VCaP (cell line): Measurements from ENCODE around the gene ZBTB2.

ENCODE experiments used
- H3K27ac ChIP-seq: fragments of 450-650 bp; 2 replicates; pipeline ENCODE4 v1.5.1; 2017
- TF ChIP-seq, protein P1 (sequence below): fragments of 450-650 bp; conservative IDR thresholded peaks from 2 replicates; pipeline ENCODE4 v1.5.1; 2017; ENCODE audit warnings: mild to moderate bottlenecking, moderate library complexity

ZBTB2 gene

DNA sequence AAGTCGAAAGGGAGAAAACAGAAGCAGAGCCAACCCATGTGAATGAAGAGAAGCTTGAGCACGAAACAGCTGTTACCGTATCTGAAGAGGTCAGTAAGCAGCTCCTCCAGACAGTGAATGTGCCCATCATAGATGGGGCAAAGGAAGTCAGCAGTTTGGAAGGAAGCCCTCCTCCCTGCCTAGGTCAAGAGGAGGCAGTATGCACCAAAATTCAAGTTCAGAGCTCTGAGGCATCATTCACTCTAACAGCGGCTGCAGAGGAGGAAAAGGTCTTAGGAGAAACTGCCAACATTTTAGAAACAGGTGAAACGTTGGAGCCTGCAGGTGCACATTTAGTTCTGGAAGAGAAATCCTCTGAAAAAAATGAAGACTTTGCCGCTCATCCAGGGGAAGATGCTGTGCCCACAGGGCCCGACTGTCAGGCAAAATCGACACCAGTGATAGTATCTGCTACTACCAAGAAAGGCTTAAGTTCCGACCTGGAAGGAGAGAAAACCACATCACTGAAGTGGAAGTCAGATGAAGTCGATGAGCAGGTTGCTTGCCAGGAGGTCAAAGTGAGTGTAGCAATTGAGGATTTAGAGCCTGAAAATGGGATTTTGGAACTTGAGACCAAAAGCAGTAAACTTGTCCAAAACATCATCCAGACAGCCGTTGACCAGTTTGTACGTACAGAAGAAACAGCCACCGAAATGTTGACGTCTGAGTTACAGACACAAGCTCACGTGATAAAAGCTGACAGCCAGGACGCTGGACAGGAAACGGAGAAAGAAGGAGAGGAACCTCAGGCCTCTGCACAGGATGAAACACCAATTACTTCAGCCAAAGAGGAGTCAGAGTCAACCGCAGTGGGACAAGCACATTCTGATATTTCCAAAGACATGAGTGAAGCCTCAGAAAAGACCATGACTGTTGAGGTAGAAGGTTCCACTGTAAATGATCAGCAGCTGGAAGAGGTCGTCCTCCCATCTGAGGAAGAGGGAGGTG lies 38.7 kb downstream of the ZBTB2 start:
- H3K27ac ChIP-seq, result no peak overlapping the region
- TF ChIP-seq, protein P1, sequence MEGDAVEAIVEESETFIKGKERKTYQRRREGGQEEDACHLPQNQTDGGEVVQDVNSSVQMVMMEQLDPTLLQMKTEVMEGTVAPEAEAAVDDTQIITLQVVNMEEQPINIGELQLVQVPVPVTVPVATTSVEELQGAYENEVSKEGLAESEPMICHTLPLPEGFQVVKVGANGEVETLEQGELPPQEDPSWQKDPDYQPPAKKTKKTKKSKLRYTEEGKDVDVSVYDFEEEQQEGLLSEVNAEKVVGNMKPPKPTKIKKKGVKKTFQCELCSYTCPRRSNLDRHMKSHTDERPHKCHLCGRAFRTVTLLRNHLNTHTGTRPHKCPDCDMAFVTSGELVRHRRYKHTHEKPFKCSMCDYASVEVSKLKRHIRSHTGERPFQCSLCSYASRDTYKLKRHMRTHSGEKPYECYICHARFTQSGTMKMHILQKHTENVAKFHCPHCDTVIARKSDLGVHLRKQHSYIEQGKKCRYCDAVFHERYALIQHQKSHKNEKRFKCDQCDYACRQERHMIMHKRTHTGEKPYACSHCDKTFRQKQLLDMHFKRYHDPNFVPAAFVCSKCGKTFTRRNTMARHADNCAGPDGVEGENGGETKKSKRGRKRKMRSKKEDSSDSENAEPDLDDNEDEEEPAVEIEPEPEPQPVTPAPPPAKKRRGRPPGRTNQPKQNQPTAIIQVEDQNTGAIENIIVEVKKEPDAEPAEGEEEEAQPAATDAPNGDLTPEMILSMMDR, result no peak

DNA sequence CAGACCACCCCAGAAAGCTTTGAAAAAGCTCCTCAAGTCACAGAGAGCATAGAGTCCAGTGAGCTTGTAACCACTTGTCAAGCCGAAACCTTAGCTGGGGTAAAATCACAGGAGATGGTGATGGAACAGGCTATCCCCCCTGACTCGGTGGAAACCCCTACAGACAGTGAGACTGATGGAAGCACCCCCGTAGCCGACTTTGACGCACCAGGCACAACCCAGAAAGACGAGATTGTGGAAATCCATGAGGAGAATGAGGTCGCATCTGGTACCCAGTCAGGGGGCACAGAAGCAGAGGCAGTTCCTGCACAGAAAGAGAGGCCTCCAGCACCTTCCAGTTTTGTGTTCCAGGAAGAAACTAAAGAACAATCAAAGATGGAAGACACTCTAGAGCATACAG lies 39.6 kb downstream of the ZBTB2 start:
- TF ChIP-seq, protein P1, result no peak
- H3K27ac ChIP-seq, result no peak overlapping the region

DNA sequence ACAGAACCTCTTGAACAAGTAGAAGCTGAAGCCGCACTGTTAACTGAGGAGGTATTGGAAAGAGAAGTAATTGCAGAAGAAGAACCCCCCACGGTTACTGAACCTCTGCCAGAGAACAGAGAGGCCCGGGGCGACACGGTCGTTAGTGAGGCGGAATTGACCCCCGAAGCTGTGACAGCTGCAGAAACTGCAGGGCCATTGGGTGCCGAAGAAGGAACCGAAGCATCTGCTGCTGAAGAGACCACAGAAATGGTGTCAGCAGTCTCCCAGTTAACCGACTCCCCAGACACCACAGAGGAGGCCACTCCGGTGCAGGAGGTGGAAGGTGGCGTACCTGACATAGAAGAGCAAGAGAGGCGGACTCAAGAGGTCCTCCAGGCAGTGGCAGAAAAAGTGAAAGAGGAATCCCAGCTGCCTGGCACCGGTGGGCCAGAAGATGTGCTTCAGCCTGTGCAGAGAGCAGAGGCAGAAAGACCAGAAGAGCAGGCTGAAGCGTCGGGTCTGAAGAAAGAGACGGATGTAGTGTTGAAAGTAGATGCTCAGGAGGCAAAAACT lies 40.1 kb downstream of the ZBTB2 start:
- H3K27ac ChIP-seq, result no peak overlapping the region
- TF ChIP-seq, protein P1, result no peak

DNA sequence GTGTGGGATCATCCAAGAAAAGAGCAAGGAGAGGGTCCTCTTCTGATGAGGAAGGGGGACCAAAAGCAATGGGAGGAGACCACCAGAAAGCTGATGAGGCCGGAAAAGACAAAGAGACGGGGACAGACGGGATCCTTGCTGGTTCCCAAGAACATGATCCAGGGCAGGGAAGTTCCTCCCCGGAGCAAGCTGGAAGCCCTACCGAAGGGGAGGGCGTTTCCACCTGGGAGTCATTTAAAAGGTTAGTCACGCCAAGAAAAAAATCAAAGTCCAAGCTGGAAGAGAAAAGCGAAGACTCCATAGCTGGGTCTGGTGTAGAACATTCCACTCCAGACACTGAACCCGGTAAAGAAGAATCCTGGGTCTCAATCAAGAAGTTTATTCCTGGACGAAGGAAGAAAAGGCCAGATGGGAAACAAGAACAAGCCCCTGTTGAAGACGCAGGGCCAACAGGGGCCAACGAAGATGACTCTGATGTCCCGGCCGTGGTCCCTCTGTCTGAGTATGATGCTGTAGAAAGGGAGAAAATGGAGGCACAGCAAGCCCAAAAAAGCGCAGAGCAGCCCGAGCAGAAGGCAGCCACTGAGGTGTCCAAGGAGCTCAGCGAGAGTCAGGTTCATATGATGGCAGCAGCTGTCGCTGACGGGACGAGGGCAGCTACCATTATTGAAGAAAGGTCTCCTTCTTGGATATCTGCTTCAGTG lies 40.8 kb downstream of the ZBTB2 start:
- TF ChIP-seq, protein P1, result no peak
- H3K27ac ChIP-seq, result no peak overlapping the region

DNA sequence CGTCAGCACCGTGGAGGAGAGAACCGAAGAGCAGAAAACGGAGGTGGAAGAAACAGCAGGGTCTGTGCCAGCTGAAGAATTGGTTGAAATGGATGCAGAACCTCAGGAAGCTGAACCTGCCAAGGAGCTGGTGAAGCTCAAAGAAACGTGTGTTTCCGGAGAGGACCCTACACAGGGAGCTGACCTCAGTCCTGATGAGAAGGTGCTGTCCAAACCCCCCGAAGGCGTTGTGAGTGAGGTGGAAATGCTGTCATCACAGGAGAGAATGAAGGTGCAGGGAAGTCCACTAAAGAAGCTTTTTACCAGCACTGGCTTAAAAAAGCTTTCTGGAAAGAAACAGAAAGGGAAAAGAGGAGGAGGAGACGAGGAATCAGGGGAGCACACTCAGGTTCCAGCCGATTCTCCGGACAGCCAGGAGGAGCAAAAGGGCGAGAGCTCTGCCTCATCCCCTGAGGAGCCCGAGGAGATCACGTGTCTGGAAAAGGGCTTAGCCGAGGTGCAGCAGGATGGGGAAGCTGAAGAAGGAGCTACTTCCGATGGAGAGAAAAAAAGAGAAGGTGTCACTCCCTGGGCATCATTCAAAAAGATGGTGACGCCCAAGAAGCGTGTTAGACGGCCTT lies 41.6 kb downstream of the ZBTB2 start:
- H3K27ac ChIP-seq, result no peak overlapping the region

DNA sequence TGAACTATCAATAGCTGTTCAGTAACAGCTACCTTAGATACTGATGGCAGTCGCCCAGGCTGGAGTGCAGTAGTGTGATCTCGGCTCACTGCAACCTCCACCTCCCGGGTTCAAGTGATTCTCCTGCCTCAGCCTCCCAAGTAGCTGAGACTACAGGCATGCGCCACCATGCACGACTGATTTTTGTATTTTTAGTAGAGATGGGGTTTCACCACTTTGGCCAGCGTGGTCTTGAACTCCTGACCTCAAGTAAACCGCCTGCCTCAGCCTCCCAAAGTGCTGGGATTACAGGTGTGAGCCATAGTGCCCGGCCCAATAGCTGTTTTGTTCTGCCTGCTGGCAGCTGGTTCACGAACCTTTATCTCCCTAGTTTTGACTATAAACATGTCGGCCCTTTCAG lies 48.6 kb downstream of the ZBTB2 start:
- peak overlapping the region; percentile 51 for H3K27ac ChIP-seq

More for the DNA sequence above, 41.6 kb downstream of the ZBTB2 start:
- TF ChIP-seq, protein P1, result no peak

DNA sequence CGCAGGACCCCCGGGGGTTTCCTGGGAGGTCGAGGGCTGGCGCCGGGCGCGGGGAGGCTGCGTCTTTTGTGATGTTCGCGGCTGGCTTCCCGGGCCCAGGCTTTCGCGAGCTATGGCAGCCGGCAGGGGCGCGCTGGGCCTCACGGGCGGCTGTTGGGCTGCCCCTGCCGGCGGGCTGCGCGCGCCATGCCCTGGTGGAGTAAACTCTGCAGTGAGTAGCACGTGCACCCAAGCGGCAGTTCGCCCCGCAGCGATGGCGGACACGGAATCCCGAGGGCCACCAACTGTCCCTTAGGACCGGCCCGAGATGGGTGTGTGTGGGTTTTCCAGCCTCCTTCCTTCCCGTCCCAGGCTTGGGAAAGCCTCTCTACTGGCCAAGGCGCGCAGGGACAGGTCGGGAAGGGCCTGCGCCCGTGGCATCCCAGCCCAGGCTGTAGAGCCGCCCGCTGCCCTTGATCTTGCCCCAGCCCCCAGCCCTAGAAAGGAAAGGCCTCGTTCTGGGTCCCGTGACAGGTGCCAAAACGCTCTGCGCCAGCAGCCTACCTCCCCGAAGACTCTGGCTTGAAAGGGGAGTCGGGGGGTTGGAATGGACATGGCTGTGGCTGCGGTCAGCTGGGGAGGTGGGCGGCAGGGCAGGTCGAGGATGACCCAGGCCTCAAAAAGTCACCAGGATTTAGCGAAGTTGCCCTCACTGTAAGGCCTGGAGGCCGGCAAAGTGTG lies 49.7 kb downstream of the ZBTB2 start:
- H3K27ac ChIP-seq, result no peak overlapping the region

More for the DNA sequence above, 49.7 kb downstream of the ZBTB2 start:
- TF ChIP-seq, protein P1, result no peak
